H1 (cell line): Measurements from ENCODE around the gene NAXE. TPM values are rescaled to one million over a fixed set of nuclear protein-coding genes. Genes with fewer than 3 reads are reported as not detected.
A peak's percentile ranks its signal among the peaks of the same experiment; 100 is the strongest.

Source experiments
- CTCF ChIA-PET: fragments of 300-600 bp; sonication (Branson Sonifier 250); formaldehyde crosslinking; loops from one replicate; lab custom pipeline; 2021; ENCODE audit not compliant: partially characterized antibody; lab: Charles Lee
- POLR2A ChIA-PET: fragments of 300-600 bp; sonication (Branson Sonifier 250); formaldehyde crosslinking; loops from one replicate; lab custom pipeline; 2021; ENCODE audit warnings: inconsistent platforms; ENCODE audit not compliant: partially characterized antibody; lab: Charles Lee
- DNase-seq, 2 experiments: peaks; one replicate each; pipeline versions ENCODE4 v3.0.0 to v3.0.0-alpha.2; 2010 to 2022; ENCODE audit warnings: low spot score in 2 of 2, low read depth in 1 of 2, mixed read lengths in 1 of 2
- FAIRE-seq: peaks from 2 replicates; lab custom pipeline; 2011; peaks lifted over from hg19 to GRCh38; lab: Jason Lieb, UNC
- H2AFZ ChIP-seq: 2 replicates; pipeline ENCODE4 v1.8.1; 2012; ENCODE audit warnings: low read length, inconsistent platforms
- H2AK5ac ChIP-seq: 2 replicates; pipeline ENCODE4 v1.6.1; 2013; ENCODE audit warnings: low read depth, low read length
- H2BK120ac ChIP-seq: replicated peaks from 2 replicates; pipeline ENCODE3; 2013; ENCODE audit warnings: low read depth, low read length, inconsistent platforms
- H2BK12ac ChIP-seq: 2 replicates; pipeline ENCODE4 v1.6.1; 2013; ENCODE audit warnings: low read depth, low read length
- H2BK15ac ChIP-seq: 2 replicates; pipeline ENCODE4 v1.6.1; 2013; ENCODE audit warnings: low read length
- H2BK20ac ChIP-seq: 2 replicates; pipeline ENCODE4 v1.6.1; 2013; ENCODE audit warnings: low read length
- H2BK5ac ChIP-seq: 2 replicates; pipeline ENCODE4 v1.6.1; 2013; ENCODE audit warnings: low read depth, low read length
- H3K14ac ChIP-seq: 2 replicates; pipeline ENCODE4 v1.6.1; 2013; ENCODE audit warnings: inconsistent platforms; ENCODE audit not compliant: insufficient read length
- H3K18ac ChIP-seq: 2 replicates; pipeline ENCODE4 v1.6.1; 2013; ENCODE audit warnings: low read length; ENCODE audit errors: extremely low read depth
- H3K23ac ChIP-seq: 2 replicates; pipeline ENCODE4 v1.6.1; 2013; ENCODE audit warnings: inconsistent platforms; ENCODE audit not compliant: insufficient read length
- H3K23me2 ChIP-seq: 2 replicates; pipeline ENCODE4 v1.6.1; 2013; ENCODE audit warnings: low read depth, low read length
- H3K27ac ChIP-seq: 2 replicates; pipeline ENCODE4 v1.6.1; 2011; ENCODE audit warnings: low read depth, low read length, inconsistent platforms
- H3K27me3 ChIP-seq, 4 experiments: replicated peaks in 1 of 4; 1 replicate in 1 of 4; 2 replicates in 3 of 4; pipeline versions ENCODE4 v1.6.1 to v1.8.1; 2011 to 2013; ENCODE audit warnings: low read length in 3 of 4, mild to moderate bottlenecking in 3 of 4, inconsistent platforms in 2 of 4, mixed read lengths in 2 of 4, moderate library complexity in 1 of 4; ENCODE audit not compliant: control insufficient read depth in 3 of 4, insufficient read depth in 3 of 4; ENCODE audit errors: extremely low read depth in 1 of 4
- H3K36me3 ChIP-seq, 4 experiments: 2 replicates each; pipeline versions ENCODE4 v1.6.1 to v1.8.1; 2011 to 2013; ENCODE audit warnings: mild to moderate bottlenecking in 4 of 4, low read length in 3 of 4, moderate library complexity in 2 of 4, control low read depth in 1 of 4, inconsistent platforms in 1 of 4; ENCODE audit not compliant: insufficient read depth in 4 of 4, control insufficient read depth in 2 of 4
- H3K4ac ChIP-seq: replicated peaks from 2 replicates; pipeline ENCODE3; 2013; ENCODE audit warnings: low read length, low read depth, mixed read lengths, inconsistent platforms; ENCODE audit not compliant: insufficient read length
- H3K4me1 ChIP-seq, 4 experiments: replicated peaks in 1 of 4; 1 replicate in 1 of 4; 2 replicates in 3 of 4; pipeline versions ENCODE4 v1.6.1 to v1.8.1; 2011 to 2013; ENCODE audit warnings: low read length in 3 of 4, inconsistent platforms in 2 of 4, mixed read lengths in 1 of 4; ENCODE audit not compliant: insufficient read depth in 4 of 4, control insufficient read depth in 3 of 4
- H3K4me2 ChIP-seq, 2 experiments: 2 replicates each; pipeline versions ENCODE4 v1.6.1 to v1.8.1; 2011 to 2013; ENCODE audit warnings: low read depth in 2 of 2, low read length in 2 of 2, control low read depth in 1 of 2, inconsistent platforms in 1 of 2, mild to moderate bottlenecking in 1 of 2; ENCODE audit not compliant: insufficient read depth in 1 of 2
- H3K4me3 ChIP-seq, 4 experiments: fragments of 200-600, 300-600 bp in 1 of 4; sonication (generic), shearing (Covaris generic), sonication (Bioruptor Twin) in 1 of 4; 2 replicates each; pipeline versions ENCODE4 v1.5.1 to v1.8.1; 2011 to 2016; ENCODE audit warnings: low read length in 4 of 4, low read depth in 3 of 4, control low read depth in 2 of 4, inconsistent platforms in 2 of 4, mild to moderate bottlenecking in 2 of 4, mixed read lengths in 1 of 4, moderate library complexity in 1 of 4; ENCODE audit not compliant: insufficient read depth in 2 of 4; ENCODE audit errors: extremely low read depth in 1 of 4
- H3K56ac ChIP-seq: replicated peaks from 2 replicates; pipeline ENCODE3; 2013; ENCODE audit warnings: low read depth, mild to moderate bottlenecking, mixed read lengths, low read length, inconsistent platforms; ENCODE audit not compliant: insufficient read length
- H3K79me1 ChIP-seq: 2 replicates; pipeline ENCODE4 v1.6.1; 2013; ENCODE audit warnings: low read depth, low read length, control low read depth
- H3K79me2 ChIP-seq, 2 experiments: 2 replicates each; pipeline versions ENCODE4 v1.6.1 to v1.8.1; 2012 to 2013; ENCODE audit warnings: low read length in 2 of 2, mild to moderate bottlenecking in 2 of 2, inconsistent platforms in 1 of 2; ENCODE audit not compliant: insufficient read depth in 2 of 2, control insufficient read depth in 1 of 2
- H3K9ac ChIP-seq, 4 experiments: replicated peaks in 1 of 4; 1 replicate in 1 of 4; 2 replicates in 3 of 4; pipeline versions ENCODE4 v1.6.1 to v1.8.1; 2011 to 2013; ENCODE audit warnings: low read depth in 3 of 4, low read length in 3 of 4, control low read depth in 2 of 4, mild to moderate bottlenecking in 2 of 4, moderate library complexity in 2 of 4, inconsistent platforms in 1 of 4; ENCODE audit errors: extremely low read depth in 1 of 4
- H3K9me3 ChIP-seq, 2 experiments: 2 replicates each; pipeline versions ENCODE4 v1.6.1 to v1.8.1; 2012 to 2013; ENCODE audit warnings: mild to moderate bottlenecking in 2 of 2, moderate library complexity in 2 of 2, control low read depth in 1 of 2, inconsistent platforms in 1 of 2, low read depth in 1 of 2, low read length in 1 of 2, mixed read lengths in 1 of 2; ENCODE audit not compliant: insufficient read depth in 2 of 2
- H4K20me1 ChIP-seq, 2 experiments: replicated peaks in 1 of 2; 2 replicates each; pipeline versions ENCODE3 to v1.8.1; 2011 to 2013; ENCODE audit warnings: inconsistent platforms in 2 of 2, low read length in 2 of 2, mild to moderate bottlenecking in 1 of 2; ENCODE audit not compliant: insufficient read depth in 2 of 2, control insufficient read depth in 1 of 2
- H4K5ac ChIP-seq: 2 replicates; pipeline ENCODE4 v1.6.1; 2013; ENCODE audit warnings: low read length, low read depth, mixed read lengths, inconsistent platforms; ENCODE audit not compliant: insufficient read length
- H4K8ac ChIP-seq: 2 replicates; pipeline ENCODE4 v1.8.0; 2013; ENCODE audit warnings: mild to moderate bottlenecking, moderate library complexity, low read length, inconsistent platforms; ENCODE audit not compliant: insufficient read depth; ENCODE audit errors: extremely low read depth
- H4K91ac ChIP-seq: replicated peaks from 2 replicates; pipeline ENCODE3; 2013; ENCODE audit warnings: low read length, mixed read lengths, inconsistent platforms; ENCODE audit not compliant: insufficient read length
- CBX8 ChIP-seq: fragments of 300-800, 300-1000 bp; sonication (generic); IDR thresholded peaks from 2 replicates; pipeline ENCODE4 v1.7.1; 2016; ENCODE audit warnings: low read depth, low read length, borderline replicate concordance
- RAD21 ChIP-seq, 2 experiments: IDR thresholded peaks in 1 of 2; conservative IDR thresholded peaks in 1 of 2; 2 replicates each; pipeline ENCODE4 v1.6.1; 2011; ENCODE audit warnings: low read depth in 2 of 2, low read length in 2 of 2, improper control_type of control experiment in 1 of 2, inconsistent platforms in 1 of 2, mild to moderate bottlenecking in 1 of 2, moderate library complexity in 1 of 2
- WGBS, 2 experiments: shearing (Covaris generic) in 1 of 2; methylation state at CpG; one replicate each; pipeline versions ENCODE4 v1.1.6 to v1.1.7; 2013 to 2015; ENCODE audit warnings: low lambda C conversion rate in 2 of 2, mixed read lengths in 2 of 2, inconsistent platforms in 1 of 2, low coverage in 1 of 2, missing lambda C conversion rate in 1 of 2; ENCODE audit not compliant: insufficient replicate concordance in 2 of 2, insufficient coverage in 1 of 2, insufficient read length in 1 of 2; ENCODE audit errors: extremely low coverage in 1 of 2, missing lambda C conversion rate in 1 of 2; 5-methylcytosine and 5-hydroxymethylcytosine counted together
- polyA plus RNA-seq, 7 experiments: library from polyadenylated mRNA; depleted of rRNA in 3 of 7; stranded (reverse) in 5 of 7; unstranded in 2 of 7; fragments of >200 nt in 5 of 7; fragments of 200-250 nt in 2 of 7; gene quantifications; 1 replicate in 5 of 7; 2 replicates in 1 of 7; 4 replicates in 1 of 7; pipeline versions ENCODE4 v1.2.1 to v1.2.3, GENCODE V29; 2011 to 2013; ENCODE audit warnings: missing spikeins in 2 of 7, mixed read lengths in 2 of 7
- total RNA-seq: library from RNA; stranded (reverse); fragmentation: NEBNext Ultra II Directional; extraction: Animal tissue kit (Norgen Biotek cat#: 25700); gene quantifications from 2 replicates; pipeline ENCODE4 v1.2.1, GENCODE V29; 2021
- TF ChIP-seq, protein P1 (sequence below), 3 experiments: IDR thresholded peaks; 1 replicate in 2 of 3; 2 replicates in 1 of 3; pipeline versions ENCODE4 v1.5.1 to v1.6.1; 2011; ENCODE audit warnings: low read length in 3 of 3, mild to moderate bottlenecking in 3 of 3, inconsistent platforms in 2 of 3, low read depth in 1 of 3, moderate library complexity in 1 of 3; ENCODE audit not compliant: insufficient read depth in 1 of 3; ENCODE audit errors: control extremely low read depth in 1 of 3

Gene NAXE
- total and polyA plus RNA-seq, 2 of the 8 experiments (the other 6 are each of a cell fraction or from before 2014, with no cell fraction given): 73.1 to 74.3 TPM

DNA sequence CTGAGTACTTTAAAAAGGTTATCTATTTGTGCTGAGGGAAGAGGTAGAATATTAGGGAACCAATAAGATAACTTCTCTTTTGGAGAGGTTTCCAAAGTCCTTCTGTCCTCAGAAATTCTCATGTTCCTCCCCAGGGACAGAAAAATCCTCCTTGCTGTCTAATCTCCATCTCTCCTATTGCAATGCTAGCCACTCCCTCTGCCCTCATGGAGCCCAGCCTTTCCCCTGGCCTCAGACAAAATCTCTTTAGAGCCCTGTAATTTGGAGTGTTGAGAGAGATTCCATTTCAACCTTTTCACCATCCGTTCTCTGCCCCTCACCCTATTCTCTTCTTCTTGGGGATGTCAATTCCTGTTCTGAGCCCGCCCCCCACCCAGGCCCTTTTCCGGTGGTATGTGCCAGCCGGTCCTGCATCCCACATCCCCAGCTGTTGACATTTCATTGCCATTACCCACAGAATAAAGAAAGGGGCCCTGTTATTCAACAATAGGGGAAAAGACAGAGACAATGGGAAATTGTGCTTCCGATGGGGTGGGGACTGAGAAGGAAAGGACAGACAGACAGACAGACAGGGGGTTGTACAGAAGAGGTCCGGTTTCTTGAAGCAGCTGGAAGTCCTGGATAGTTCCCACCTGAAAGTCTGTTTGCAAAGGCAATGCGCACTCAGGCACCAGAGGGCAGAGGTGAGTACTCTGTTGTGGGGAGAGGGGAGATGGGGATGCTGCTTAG, 27.4 kb downstream of the NAXE start, which contains the start of gene HAPLN2:
TSS of gene HAPLN2 (plus strand) at position 563 of the 729 bp plus-strand sequence. CDS start 4,076 bp downstream, outside the sequence.
- H3K4ac ChIP-seq: no peak within 1 kb of the TSS
- H3K9ac ChIP-seq: no peak within 1 kb of the TSS
- H4K8ac ChIP-seq: no peak within 1 kb of the TSS
- no peak within 1 kb of the TSS for H2BK15ac ChIP-seq
- H3K18ac ChIP-seq: no peak within 1 kb of the TSS
- H2AFZ ChIP-seq: no peak within 1 kb of the TSS
- no peak within 1 kb of the TSS for H2BK12ac ChIP-seq
- ChIA-PET POLR2A (interaction anchor here (0.6 to 2.6 kb wide), 15 partner anchors 8 to 500 kb away, joined by 3 to 11 read pairs (median 4); partner anchors contain the start of genes NAXE and NES), CTCF (interaction anchor here (0.7 to 43.0 kb wide), 27 partner anchors 9 to 469 kb away, joined by 3 to 868 read pairs (median 6); partner anchors contain the start of genes BCAN, CRABP2, GPATCH4 and METTL25B)
- H2AK5ac ChIP-seq: no peak within 1 kb of the TSS
- no peak within 1 kb of the TSS for H3K27ac ChIP-seq
- H3K4me3 ChIP-seq: peak within 1 kb of the TSS in 1 of 4 experiments; percentile 32; a peak in 2 of 8 replicates
- H3K23ac ChIP-seq: no peak within 1 kb of the TSS
- H3K4me2 ChIP-seq: peak within 1 kb of the TSS; percentile 26 to 48; a peak in 3 of 4 replicates
- no peaks in the 10 kb centered on the region for H3K9me3 ChIP-seq
- peaks cover 4% of the 10 kb centered on the region; the same call in 1 of the 2 replicates for H3K23me2 ChIP-seq
- no peak within 1 kb of the TSS for H3K14ac ChIP-seq
- TF ChIP-seq RAD21 (IDR thresholded peaks at IDR 0.05 in 1 of 2, conservative IDR thresholded peaks at IDR 0.05 in 1 of 2; ENCODE audit: low read depth in 2 of 2, low read length in 2 of 2) (peak; percentile 44 to 53), CBX8 (no peak)
- TF ChIP-seq, protein P1, sequence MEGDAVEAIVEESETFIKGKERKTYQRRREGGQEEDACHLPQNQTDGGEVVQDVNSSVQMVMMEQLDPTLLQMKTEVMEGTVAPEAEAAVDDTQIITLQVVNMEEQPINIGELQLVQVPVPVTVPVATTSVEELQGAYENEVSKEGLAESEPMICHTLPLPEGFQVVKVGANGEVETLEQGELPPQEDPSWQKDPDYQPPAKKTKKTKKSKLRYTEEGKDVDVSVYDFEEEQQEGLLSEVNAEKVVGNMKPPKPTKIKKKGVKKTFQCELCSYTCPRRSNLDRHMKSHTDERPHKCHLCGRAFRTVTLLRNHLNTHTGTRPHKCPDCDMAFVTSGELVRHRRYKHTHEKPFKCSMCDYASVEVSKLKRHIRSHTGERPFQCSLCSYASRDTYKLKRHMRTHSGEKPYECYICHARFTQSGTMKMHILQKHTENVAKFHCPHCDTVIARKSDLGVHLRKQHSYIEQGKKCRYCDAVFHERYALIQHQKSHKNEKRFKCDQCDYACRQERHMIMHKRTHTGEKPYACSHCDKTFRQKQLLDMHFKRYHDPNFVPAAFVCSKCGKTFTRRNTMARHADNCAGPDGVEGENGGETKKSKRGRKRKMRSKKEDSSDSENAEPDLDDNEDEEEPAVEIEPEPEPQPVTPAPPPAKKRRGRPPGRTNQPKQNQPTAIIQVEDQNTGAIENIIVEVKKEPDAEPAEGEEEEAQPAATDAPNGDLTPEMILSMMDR (IDR thresholded peaks at IDR 0.05; ENCODE audit: control extremely low read depth in 1 of 3, insufficient read depth in 1 of 3, low read depth in 1 of 3, low read length in 3 of 3): peak; percentile 72 to 94 (median 92)
- H3K79me2 ChIP-seq: no peaks in the 10 kb centered on the region
- no peaks in the 10 kb centered on the region for H3K36me3 ChIP-seq
- H3K27me3 ChIP-seq: peaks cover 14 to 34% (median 27%) of the 10 kb centered on the region in 4 experiments
- H4K91ac ChIP-seq: no peak within 1 kb of the TSS
- H3K4me1 ChIP-seq: no peaks in the 10 kb centered on the region; a peak in 2 of 7 replicates
- WGBS, 2 experiments: 8% methylated on average over 4 of the region's 7 CpGs; no CpG with 5 or more reads in 1 of the 2 experiments
- H3K56ac ChIP-seq: no peak within 1 kb of the TSS
- DNase-seq (peak in 1 of 2 experiments; percentile 84), FAIRE-seq (peak; percentile 69)
- H2BK20ac ChIP-seq: no peak within 1 kb of the TSS
- H2BK120ac ChIP-seq: no peak within 1 kb of the TSS
- no peak within 1 kb of the TSS for H2BK5ac ChIP-seq
- H3K79me1 ChIP-seq: no peaks in the 10 kb centered on the region
- no peak within 1 kb of the TSS for H4K5ac ChIP-seq
- no peaks in the 10 kb centered on the region for H4K20me1 ChIP-seq
